Panc1 (cell line): ENCODE measurements around the gene TRPC4AP.

Source experiments
- POLR2AphosphoS5 ChIP-seq: IDR thresholded peaks from 2 replicates; pipeline ENCODE4 v1.6.1; 2012; ENCODE audit warnings: mild to moderate bottlenecking, low read depth, low read length, moderate library complexity
- SIN3A ChIP-seq: IDR thresholded peaks from 2 replicates; pipeline ENCODE4 v1.6.1; 2012; ENCODE audit warnings: low read depth, mild to moderate bottlenecking, low read length, moderate library complexity, borderline replicate concordance; ENCODE audit not compliant: insufficient read depth
- TF ChIP-seq, protein P1 (sequence below): fragments of 450-650 bp; IDR thresholded peaks from 2 replicates; pipeline ENCODE4 v1.5.1; 2017; ENCODE audit warnings: mild to moderate bottlenecking
- TF ChIP-seq, protein P2 (sequence below), 2 experiments: IDR thresholded peaks; 2 replicates each; pipeline ENCODE4 v1.6.1; 2011 to 2012; ENCODE audit warnings: low read depth in 2 of 2, control low read depth in 1 of 2, low read length in 1 of 2, mild to moderate bottlenecking in 1 of 2, moderate library complexity in 1 of 2; ENCODE audit not compliant: insufficient read depth in 1 of 2

DNA sequence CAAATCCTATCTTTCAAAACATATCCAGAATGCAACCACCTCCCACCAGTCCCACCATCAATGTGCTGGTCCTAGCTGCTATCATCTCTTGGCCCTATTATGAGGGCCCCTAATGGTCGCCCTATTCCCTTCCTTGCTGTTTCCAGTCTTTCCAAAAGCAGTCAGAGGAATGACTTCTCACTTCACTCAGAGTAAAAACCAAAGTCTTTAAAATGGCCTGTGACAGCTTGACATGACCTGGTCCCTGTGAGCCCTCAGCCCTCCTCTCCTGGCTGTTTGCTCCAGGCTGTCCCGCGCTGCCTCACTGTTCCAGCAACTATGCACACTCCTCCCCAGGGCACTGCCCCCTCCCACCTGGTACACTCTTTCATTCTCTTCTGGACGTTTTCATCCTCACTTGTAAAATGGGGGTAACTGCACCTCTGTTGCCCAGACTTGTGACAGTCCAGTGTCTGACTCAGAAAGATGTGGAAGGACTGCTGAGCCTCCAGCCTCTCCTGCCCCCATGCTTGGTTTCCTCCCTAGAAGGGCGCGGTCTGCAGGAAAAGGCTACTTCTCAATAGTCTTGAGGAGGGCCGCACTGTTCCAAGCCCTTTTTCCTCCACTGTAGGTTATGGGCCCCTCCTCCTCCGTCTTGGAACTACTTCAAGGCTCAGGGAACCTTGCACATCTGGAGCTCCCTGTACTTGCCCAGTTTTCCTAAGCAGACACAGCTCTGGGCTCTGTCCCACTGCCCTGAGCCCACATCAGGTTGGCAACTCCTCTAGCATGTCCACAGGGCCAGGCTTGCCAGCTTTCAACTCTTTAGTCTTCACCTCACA is 72.3 kb downstream of the TRPC4AP start:
- TF ChIP-seq, protein P1, sequence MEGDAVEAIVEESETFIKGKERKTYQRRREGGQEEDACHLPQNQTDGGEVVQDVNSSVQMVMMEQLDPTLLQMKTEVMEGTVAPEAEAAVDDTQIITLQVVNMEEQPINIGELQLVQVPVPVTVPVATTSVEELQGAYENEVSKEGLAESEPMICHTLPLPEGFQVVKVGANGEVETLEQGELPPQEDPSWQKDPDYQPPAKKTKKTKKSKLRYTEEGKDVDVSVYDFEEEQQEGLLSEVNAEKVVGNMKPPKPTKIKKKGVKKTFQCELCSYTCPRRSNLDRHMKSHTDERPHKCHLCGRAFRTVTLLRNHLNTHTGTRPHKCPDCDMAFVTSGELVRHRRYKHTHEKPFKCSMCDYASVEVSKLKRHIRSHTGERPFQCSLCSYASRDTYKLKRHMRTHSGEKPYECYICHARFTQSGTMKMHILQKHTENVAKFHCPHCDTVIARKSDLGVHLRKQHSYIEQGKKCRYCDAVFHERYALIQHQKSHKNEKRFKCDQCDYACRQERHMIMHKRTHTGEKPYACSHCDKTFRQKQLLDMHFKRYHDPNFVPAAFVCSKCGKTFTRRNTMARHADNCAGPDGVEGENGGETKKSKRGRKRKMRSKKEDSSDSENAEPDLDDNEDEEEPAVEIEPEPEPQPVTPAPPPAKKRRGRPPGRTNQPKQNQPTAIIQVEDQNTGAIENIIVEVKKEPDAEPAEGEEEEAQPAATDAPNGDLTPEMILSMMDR: no peak
- TF ChIP-seq SIN3A (no peak), POLR2AphosphoS5 (no peak)
- TF ChIP-seq, protein P2, sequence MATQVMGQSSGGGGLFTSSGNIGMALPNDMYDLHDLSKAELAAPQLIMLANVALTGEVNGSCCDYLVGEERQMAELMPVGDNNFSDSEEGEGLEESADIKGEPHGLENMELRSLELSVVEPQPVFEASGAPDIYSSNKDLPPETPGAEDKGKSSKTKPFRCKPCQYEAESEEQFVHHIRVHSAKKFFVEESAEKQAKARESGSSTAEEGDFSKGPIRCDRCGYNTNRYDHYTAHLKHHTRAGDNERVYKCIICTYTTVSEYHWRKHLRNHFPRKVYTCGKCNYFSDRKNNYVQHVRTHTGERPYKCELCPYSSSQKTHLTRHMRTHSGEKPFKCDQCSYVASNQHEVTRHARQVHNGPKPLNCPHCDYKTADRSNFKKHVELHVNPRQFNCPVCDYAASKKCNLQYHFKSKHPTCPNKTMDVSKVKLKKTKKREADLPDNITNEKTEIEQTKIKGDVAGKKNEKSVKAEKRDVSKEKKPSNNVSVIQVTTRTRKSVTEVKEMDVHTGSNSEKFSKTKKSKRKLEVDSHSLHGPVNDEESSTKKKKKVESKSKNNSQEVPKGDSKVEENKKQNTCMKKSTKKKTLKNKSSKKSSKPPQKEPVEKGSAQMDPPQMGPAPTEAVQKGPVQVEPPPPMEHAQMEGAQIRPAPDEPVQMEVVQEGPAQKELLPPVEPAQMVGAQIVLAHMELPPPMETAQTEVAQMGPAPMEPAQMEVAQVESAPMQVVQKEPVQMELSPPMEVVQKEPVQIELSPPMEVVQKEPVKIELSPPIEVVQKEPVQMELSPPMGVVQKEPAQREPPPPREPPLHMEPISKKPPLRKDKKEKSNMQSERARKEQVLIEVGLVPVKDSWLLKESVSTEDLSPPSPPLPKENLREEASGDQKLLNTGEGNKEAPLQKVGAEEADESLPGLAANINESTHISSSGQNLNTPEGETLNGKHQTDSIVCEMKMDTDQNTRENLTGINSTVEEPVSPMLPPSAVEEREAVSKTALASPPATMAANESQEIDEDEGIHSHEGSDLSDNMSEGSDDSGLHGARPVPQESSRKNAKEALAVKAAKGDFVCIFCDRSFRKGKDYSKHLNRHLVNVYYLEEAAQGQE (IDR thresholded peaks at IDR 0.05; ENCODE audit: insufficient read depth in 1 of 2, low read depth in 2 of 2, low read length in 1 of 2): no peak
